Activated CD8-positive, alpha-beta memory T cell treated with anti-CD3 and anti-CD28 coated beads, Interleukin-2, amount 50 U/mL, for 4 hours (primary cell): ENCODE results near the gene PEX14.

Experiments
- DNase-seq: peaks from one replicate; pipeline ENCODE4 v3.0.0-alpha.2; 2020

PEX14 gene

DNA sequence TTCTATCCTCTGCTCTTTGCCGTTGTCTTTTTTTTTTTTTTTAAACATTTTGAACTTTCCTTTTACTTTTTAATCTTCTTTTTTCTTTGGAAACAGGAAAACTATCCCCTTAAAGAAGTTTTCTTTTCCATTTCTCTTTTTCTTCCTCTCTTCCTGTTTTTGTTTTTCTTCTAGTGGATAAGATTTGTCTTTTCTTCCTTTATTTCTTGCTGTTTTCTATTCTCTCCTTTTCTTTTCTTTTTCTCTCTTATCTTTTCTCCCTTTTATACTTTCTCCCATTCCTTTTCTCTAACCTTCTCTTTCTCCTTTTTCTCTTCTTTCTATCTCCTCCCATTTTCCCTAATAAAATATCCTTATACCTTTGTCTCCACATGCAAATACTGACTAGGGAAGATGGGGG lies 46.2 kb downstream of the PEX14 start:
- no peak for DNase-seq

DNA sequence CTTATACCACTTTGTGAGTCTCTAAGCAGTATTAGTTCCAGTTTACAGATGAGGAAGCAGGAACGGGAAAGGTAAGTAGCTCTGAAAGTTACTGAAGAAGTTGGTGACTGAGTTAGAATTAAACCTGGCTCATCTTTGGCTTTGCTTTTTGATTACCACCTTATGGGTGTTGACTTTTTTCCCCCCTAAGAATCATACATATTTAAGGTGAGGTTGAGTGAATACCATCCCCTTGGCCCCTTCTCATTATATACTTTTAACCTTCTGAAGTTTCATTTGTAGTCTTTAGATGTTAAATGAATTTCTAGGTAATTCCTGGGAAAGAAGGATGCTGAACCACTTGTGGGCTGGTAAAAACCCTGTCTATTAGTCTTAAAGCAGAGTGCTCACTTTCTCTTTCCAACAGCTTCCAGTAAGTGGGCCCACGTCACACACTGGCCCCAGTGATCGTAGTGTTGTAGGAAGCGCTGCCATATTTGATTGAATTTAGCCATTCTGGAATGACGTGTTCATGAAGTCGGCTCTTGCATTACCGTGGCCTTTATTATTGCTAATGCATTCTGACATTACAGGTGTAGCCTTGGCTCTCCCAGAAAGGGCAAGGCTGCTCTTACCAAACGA lies 46.9 kb downstream of the PEX14 start:
- no peak for DNase-seq

DNA sequence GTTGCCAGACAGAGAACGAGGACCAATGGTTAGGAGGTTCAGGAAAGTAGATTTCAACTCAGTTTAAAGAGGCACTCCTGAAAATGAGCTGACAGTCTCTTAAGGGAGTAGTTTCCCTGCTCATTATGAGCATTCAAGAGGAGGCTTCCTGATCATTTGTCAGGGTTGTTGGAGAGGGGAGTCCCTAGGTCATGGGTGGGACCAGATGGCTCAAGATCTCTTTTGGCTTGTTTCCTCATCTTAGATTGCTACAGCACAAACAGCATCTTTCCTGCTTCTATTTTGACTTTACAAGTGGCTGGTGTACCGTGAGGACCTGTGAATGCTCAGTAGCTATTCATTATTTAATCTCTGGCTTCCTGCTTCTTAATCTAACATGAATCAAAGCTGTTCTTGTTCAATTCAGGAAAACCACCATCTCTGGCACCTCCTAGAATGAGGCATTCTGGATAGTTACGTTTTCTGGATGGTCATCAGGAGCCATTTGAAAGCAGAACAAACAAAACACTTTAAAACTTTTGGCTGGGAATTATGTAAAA lies 47.6 kb downstream of the PEX14 start:
- DNase-seq: no peak

DNA sequence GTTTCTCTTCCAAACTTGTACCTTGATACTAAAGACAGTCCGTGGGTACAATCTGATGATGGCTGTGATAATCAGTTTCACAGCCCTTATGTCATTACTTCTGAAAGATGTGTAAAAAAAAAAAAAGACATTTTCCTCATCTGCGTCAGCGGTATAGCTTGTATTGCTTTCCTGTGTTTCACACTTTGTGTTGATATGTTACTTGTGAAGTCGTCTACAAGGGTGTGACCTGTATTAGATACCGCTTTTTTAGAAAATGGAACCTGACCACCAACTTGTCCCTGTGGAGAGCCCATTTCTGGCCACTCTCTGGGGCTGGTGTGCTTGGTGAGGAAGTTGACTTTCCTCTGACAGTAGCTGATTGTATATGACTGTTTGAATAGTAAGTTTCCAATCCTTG lies 50.5 kb downstream of the PEX14 start:
- no peak for DNase-seq

DNA sequence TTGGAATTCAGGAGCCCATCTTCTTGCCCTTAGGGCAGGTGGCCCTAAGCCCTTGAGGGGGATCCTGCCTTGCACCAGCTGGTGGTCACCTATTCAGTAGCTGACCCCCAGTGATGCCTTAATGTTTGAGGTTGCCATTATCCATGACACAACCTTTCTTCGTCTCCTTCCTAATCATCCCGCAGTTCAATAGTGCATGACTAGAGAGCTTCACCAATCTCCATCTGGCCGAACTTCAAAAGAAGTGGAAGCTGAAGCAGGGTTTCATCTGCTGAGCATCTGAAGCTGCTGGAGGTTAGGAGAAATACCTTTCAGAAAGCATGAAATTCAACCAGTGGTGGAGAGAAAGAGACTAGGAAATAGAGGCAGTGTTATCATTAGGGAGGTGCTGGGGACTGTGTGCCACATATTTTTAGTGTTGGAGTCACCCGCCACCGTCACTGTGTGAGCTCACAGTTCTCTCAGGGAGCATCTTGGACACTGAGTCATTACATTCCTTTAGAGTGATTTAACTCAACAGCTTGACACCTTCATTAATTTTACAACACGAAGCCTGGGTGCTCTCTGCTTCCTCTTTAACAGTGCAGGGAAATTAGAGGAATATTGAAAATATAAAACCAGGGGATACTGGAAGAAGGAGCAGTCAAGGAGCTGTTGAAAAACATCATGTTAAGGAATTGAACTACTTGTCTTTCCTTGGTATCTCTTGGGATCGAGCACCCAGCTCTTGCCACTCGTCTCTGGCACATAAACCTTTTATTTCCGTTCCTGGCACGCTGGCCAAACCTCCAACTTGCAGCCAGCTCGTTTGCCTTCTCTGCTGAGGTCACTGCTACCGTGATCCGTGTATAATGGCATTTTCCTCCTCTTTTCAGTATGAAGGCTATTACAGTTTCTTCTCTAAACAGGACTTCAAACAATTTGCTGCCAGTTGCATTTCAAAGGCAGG lies 53.6 kb downstream of the PEX14 start:
- no peak for DNase-seq

DNA sequence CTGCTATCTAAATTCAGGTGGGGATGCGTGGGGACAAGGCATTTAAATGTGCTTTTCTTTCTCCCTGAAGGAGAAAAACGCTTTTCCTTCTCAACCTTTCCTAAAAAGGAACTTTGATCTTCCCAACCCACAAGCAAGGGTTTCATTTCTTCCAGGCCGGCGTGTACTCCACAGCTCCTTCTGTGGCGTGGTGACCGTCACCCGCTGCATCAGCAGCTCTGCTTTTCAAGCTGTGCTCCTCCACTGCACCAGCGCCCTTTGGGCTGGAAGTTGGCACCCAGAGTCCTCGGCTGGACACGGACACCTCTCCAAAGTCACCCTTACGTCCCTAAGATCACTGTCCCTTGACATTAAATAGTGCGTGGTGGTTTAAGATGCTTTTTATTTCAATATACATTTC lies 54.3 kb downstream of the PEX14 start:
- DNase-seq: no peak

DNA sequence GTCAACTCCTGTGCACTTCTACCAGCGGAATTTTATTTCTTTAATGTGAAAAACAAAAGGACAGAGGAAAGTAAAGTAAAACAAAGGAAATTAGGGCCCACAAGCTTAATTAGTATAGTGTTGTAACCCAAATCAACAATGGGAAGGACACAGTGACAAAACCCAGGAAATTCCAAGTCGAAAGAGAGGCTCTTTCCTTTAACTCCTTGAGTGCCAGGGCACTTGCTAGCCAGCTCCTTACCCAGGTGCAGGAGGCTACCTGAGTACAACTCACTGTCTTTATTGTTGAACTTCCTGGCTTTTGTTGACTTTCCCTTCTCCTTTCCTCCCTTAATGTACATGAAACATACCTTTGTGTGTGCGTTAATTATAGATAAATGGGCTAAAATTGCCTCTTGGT lies 55.0 kb downstream of the PEX14 start:
- DNase-seq: no peak

DNA sequence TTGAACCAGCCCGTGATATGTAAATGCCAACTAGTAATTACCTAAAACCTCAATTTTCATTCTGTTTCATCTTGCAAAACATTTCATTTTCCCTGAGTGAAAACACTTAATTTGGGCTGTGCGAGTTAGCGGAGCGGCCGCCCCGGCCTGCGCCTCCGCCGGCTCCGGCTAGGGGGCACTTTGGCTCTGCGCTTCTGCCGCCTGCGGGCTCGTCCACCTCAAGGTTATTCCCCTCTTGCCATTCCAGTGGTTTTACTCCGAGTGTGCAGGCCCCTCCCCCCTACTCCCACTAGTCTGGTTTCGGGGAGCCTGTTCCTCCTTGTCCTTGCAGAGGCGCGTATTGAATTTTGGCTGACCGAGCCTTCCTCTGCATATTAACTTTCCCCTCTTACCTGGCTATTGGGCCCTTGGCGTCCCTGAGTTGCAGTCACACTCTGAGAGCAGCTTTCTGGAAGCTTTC lies 55.6 kb downstream of the PEX14 start:
- DNase-seq: no peak

DNA sequence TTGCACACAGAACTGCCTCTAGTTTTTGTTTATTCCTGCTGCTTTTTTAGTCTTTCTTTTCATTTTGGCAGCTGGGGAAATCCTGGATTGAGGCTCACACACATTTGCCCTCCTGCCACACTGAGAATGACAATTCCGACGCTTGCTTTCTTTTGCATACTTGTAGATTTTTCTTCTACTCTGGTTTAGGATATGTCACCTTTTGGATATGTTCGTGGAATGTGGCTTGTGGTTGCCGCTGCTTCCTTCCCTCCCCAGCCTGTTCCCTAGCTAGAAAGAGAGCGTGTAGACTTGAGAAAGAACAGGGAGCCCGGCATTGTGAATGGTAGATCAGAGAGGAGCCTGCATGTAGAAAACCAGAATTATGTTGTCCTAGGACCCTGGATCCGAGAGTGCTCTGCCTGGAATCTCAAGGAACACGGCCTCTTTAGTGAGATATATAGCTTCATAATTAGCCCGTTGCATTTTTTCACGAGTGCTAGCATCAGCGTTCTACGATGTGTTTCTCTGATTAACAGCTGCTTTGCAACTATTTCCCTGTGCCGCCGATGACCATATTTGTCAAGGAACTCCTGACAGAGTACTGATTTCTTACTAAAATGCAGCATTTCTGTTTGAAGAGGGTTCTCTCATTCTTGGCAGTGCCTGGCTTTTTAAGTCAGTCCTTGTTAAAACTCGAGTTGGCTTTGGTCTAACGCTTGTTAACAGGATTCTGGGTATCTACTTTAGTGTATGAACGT lies 56.2 kb downstream of the PEX14 start:
- DNase-seq: no peak

DNA sequence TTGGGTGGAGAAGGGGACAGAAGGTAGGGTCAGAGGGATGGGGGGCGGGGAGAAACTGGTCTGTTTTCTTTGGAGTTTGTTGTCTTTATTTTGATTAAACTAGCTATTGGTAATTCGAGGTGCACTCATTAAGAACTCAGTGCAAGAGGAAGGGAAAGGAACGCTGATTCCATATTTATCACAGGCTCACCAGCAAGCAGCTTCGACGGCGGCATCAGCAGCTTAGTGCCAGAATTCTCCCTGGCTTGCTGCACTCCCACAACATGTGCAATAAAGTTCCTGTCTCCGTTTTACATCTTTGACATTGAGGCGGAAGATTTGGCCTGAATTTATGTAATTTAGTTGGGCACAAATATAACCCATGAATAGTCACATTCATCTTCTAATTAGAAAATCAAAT lies 57.6 kb downstream of the PEX14 start:
- no peak for DNase-seq

DNA sequence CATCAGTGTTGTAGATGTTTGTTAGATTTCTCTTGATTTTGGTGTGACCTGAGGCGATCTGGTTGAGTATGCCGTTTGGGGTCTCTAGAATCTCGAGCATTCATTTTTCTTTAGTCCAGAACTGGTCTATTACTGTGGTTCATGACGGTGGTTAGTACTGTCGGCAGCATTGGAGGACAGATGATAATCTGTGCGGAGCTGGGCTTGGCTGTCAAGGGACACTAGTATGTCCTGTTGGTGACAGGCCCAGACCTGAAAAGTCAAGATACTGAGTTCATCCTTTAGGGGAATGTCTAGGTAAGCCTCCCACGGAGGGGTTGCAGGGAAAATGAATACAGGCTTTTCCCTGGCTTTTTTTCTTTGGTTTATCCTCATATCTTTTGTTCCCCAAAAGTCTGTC lies 59.8 kb downstream of the PEX14 start:
- DNase-seq: no peak

DNA sequence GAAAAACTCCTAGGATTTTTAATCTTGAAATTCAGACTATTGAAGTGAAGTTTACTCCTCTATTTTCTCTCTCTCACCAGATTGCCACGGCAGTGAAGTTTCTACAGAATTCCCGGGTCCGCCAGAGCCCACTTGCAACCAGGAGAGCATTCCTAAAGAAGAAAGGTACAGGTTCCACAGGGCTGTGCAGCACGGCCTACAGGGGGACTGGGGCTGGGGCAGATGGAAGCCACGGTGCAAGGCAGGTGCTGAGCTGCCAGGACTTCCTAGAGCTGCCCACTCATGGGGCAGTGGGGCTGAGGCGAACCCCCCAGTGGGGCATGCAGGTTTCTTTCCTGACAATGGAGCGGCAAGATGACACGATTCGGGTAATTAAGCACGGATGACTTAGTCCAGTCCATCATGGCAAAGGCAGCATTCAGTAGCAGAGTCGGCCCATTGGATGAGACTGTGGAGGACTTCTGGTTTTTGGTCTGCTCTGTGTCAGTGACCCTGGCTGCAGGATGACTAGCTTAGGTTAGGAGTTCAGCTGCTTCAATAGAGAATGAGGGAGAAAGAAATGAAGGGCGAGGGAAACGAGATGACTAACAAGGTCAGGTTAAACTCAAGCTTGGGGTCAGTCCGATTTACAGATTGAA lies 61.5 kb downstream of the PEX14 start:
- DNase-seq: no peak

DNA sequence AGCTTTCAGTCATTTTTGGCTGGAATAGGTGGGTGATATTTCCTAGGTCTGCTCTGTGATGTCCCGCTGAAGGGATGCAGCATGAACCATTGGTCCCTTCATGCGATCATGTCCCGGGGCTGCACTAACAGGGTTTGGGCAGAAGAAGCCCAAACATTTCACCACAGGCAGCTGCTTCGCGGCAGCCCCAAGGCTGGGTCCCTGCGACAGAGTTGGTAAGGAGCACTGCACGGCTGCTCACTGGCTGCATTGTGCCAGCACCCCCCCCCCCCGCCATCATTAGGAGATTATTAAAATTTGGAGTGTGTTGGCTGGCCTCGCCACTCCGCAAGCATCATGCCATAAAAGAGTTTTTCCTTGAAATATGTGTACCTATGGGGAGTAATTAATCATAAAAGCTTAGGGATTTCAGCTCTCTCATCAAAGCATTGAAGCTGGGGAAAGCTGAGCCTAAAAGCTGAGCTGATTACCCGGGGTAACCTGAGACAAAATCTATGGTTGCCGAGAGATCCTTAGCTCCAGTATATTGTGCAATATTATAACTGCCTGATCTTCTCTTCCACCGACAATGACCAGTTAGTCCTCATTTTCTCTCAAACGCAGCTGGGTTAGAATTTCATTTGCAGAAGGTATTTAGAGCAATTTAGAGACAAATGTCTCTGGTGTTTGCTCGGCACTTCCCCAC lies 62.5 kb downstream of the PEX14 start:
- no peak for DNase-seq

DNA sequence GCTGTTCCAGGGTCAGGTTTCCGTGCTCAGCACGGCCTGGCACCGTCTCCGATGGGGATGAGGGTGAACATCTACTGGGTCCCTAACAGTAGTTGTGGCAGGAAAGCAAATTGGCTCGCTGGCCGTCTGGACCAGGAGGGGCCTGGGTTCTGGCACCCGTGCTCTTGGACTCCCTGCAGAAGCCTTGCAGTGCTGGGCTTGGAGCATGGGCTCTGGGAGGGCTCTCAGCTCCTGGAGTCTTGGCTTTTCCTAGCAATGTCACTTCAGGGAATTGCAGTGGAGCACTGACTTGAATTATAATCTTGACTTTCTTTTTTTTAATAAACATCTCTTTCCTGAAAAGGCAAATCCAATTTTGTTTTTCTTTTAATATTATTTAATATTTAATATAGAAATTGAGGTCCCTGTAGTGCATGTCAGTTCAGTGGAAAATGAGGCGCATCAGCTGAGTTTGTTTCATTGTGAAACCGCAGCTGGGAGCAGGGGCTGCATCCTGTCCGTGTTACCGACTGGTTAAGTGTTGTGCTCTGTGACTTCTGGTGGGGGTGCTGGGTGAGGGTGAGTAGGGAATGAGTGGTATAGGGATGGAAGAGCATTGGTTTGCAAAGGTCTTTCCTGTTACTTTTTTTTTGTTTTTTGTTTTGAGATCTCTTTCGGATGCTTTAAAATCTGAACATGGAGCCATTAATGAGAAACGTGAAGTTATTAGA lies 64.1 kb downstream of the PEX14 start:
- DNase-seq: no peak

DNA sequence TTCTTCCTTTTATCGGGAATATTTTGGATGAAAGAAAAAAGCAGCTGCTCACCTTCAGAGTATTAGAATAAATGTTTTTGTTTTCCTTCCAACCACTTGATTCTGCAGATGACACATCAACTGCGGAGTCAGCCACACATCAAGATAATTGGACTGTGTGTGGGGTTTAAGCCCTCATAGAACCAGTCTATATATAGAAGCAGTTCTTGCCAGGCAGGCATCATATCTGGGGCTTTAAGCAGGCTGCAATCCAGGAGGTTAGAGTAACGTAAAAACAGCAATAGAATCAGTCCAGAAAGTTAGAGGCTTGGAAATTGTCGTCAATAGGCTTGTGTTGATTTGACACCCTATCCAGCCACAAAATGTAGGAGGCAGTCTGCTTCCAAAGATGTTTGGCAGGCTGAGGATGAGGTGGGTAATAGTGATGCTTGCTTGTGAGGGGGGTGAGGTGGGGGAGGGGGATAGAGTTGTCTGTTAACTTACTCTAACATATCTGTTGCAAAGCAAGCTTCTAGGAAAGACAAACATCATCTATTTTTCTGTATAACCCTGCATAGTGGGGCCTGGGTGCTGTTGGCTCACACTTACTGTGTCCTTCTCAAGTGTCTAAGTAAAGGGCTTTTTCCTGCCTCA lies 64.8 kb downstream of the PEX14 start:
- no peak for DNase-seq

DNA sequence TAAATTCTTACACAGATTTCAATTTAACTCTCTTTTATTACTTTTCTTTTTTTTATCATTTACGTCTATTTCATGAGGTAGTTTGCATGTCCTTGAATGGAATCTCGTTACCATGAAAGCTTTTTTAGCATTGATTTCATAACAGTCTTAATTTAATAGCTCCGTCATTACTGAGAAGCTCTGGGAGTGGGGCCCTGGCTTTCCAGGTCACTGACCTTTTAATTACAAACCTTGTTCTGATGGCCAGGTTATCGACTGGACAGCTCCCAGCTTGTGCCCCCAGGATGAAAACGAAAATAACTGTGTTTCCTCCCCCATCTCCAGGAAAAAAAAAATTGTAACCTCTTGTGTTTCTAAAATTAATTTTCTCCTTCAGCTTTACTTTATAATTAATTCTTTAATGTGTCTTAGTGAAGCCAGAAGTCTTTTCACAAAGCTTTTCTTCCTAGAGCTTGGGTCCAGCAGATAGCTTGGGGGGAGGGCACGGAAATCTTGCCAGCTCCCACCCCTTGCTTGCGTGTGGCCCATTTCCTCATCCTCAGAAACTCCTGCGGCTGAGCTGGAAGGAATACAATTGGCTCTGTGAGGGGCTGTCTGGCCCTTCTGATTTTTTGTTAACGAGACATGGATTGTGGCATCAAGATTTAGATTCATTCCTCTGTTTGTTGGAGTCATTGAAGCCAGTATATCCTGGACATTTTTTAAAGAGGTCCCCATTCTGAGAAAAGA lies 65.7 kb downstream of the PEX14 start:
- no peak for DNase-seq

DNA sequence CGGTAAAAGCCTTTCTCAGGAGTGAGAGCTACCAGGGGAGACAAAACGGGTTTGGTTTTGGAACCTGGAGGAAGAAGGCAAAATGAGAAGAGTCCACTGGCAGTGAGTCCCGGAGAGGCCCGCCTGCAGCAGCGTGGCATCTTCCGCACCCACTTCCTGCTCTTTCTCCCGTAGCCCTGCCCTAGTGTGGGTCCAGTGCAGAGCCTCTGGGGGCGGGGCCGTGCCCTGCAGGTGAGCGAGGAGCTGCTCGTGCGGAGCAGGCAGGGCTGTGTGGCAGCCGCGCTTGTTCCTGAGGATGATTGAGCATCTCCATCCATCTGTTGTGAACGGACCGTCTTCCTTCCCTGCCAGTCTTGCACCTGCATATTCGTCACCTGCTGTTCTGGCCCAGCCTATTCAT lies 66.5 kb downstream of the PEX14 start:
- DNase-seq: no peak

DNA sequence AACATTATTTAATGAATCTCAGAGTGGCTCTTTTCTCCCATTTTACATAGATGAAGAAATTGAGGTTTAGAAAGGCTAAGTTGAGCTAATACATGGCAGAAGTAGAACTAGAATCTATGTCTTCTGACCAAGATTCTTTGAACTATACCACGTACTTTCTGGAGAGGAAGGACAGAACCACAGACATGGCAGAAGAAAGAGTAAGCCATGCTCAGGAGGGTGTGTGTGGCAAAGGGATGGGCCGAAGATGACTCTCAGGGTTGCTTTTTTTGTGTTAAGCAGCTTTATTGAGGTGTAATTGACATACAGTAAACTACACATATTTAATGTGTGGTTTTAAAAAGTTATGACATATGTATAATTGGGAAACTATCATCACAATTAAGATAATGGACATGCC lies 69.5 kb downstream of the PEX14 start:
- no peak for DNase-seq

DNA sequence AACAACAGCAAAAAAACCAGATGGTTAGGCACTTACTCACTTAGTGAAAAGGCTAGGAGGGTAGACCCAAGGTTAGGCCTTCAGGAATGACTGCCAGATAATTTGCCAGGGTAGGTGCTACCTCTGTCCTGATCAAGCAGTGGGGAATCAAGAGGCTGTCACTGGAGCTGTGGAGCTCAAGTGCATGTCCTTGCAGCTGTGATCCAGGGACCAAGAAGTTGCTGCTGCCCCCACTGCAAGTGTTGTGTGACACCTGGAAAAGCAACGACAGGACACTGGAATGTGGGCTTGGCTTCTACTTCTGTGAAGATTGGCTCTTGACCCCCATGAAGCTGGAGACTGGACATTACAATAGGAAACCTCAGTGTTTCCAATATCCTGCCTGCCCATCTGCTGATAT lies 72.1 kb downstream of the PEX14 start:
- DNase-seq: no peak

DNA sequence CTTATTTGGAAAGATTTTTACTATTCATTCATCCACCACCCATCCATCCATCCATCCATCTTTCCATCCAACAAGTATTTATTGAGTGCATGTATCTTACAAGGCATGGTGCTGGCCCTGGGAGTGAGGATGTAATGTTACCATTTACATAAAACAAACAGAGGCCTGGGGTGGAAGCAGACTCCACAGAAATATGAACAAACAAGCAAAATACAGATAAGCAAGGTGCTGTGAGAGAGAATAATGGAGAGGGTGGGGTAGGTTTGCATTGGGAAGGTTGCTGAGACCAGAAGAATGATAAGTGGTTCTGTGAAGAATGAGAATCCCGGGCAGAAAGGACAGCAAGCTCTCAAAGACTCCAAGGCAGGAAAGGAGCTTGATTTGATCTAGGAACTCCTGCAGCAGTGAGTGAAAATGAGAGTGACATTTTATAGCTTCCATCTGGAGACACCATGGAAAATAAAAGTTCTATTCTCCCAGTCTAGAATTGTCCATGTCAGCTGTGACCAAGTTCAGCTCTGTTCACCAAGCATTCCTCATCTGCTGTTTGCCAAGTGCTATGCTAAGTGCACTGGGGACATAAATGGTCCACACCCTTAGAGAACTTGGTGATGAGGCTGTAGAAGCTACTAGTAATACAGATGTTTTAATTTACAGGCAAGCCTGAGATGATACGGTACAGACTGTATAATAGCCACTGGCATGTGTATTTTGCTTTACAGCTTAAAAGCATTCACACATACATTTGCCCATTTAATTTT lies 75.3 kb downstream of the PEX14 start:
- no peak for DNase-seq
